Lower leg skin (tissue), 3 donors: Measurements from ENCODE around the gene OR4P4.

Experiments used
- CTCF ChIP-seq, 3 donors: fragments of 450-650 bp; IDR thresholded peaks; one replicate each; pipeline ENCODE4 v1.5.1; 2016; ENCODE audit warnings: antibody characterized with exemption in 3 of 3, mild to moderate bottlenecking in 3 of 3, moderate library complexity in 2 of 3
- POLR2A ChIP-seq, 2 donors: fragments of 450-650 bp; IDR thresholded peaks; one replicate each; pipeline ENCODE4 v1.6.1; 2016 to 2017; ENCODE audit warnings: antibody characterized with exemption in 2 of 2, mild to moderate bottlenecking in 1 of 2, moderate library complexity in 1 of 2

- TF ChIP-seq CTCF (IDR thresholded peaks at IDR 0.05) (no peak), POLR2A (IDR thresholded peaks at IDR 0.05) (no peak)
Observed at GRCh38 chr11:55648027-55648426, 13.1 kb downstream of the OR4P4 start, which contains the start of gene OR4S2.
